GM19351 (cell line): Measurements from ENCODE around the gene LOX.
"Not testable (repeated sequence)": the region's sequence is repeated elsewhere in the genome, so short reads cannot be mapped to it uniquely, and the experiment has no call there.

ENCODE experiments used
- ATAC-seq: cut with Tn5 transposase; IDR thresholded peaks from one replicate; pipeline ENCODE4 v1.9.1; 2021; ENCODE audit warnings: mild to moderate bottlenecking, moderate library complexity; ENCODE audit not compliant: unreplicated experiment

Gene LOX

DNA sequence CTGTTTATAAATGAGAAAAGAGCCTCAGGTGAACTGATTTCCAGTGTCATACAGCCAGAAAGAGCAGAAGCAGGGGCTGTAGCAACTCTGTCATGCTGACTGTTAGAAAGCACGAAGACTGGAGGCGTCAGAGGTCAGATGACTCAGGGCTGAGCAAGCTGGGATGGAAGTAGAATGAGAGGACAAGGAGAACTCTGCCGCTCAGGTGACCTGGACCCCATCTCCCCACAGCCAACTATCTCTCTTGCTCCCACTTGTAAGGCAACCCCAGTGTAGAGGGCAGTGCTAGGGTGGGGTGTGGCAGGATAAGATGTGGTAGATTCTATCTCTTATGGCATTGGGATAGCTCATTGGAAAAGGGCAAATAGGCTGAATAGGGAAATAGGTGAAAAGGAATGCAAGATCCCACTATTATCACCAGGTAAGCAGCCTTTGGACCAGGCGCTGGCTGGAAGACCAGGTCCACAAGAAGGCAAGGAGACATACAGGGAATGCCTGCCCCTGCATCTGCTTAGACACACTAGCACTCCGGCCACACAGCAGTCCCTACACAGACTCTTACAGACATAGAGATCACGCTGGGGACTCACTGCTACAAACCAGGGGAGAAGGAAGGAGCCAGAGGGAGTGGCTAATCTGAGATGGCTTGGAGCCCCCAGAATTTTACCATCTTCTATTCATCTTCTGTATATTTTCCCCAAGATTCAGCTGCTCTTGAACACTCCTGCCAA is 21.2 kb upstream of the LOX start:
- no peak for ATAC-seq

DNA sequence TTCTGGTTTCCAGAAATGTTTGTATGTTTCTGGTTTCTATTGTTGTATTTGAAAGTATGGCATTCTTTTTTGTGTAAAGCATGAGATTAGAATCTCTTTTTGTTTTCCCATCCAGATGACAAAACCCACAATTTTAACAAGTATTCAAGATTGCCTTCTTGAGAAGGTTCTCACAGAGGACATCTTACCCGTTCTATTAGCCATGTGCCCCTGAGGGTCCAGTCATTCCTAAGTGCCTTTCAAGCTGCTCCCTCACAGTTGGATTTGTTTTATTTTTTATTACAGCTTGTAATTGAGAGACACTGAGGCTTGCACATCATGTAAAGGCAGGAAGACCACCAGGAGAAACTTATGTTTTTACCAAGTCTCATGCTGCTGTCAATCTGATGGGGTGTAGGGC is 19.3 kb upstream of the LOX start:
- ATAC-seq = no peak

DNA sequence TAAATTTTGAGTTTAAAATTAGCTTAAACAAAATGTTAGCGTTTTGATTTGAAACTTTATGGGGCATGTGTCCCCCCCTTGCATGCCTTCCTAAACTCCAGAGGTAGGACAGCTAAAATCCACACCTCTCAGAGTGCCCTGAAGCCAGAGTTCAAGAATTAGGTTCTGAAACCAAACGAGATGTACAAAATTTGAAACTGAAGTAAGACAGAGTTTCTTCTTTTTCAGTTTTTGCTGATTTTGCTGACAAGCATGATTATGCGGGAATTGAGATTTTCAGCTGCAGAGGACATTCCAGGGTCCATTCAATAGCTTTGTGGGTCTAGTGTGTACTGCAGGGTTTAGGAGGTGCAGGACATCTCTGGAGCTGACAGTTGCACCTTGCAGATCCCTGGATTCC is 17.1 kb upstream of the LOX start:
- no peak for ATAC-seq

DNA sequence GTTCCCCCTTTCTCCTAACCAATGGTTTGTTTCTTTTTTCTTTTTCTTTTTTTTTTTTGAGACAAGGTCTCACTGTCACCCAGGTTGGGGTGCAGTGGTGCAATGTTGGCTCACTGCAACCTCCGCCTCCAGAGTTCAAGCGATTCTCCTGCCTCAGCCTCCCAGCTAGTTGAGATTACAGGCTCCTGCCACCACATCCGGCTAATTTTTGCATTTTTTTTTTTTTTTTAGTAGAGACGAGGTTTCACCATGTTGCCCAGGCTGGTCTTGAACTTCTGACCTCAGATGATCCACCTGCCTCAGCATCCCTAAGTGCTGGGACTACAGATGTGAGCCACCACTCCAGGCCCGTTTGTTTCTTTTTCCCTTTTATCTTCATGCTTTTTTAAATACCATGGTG is 16.2 kb upstream of the LOX start:
- ATAC-seq = not testable (repeated sequence)

GRCh38 chr5:122093415-122094180 is 15.5 kb upstream of the LOX start:
- no peak for ATAC-seq

- no peak for ATAC-seq
Measured at GRCh38 chr5:122091936-122092600, 14.0 kb upstream of the LOX start.

DNA sequence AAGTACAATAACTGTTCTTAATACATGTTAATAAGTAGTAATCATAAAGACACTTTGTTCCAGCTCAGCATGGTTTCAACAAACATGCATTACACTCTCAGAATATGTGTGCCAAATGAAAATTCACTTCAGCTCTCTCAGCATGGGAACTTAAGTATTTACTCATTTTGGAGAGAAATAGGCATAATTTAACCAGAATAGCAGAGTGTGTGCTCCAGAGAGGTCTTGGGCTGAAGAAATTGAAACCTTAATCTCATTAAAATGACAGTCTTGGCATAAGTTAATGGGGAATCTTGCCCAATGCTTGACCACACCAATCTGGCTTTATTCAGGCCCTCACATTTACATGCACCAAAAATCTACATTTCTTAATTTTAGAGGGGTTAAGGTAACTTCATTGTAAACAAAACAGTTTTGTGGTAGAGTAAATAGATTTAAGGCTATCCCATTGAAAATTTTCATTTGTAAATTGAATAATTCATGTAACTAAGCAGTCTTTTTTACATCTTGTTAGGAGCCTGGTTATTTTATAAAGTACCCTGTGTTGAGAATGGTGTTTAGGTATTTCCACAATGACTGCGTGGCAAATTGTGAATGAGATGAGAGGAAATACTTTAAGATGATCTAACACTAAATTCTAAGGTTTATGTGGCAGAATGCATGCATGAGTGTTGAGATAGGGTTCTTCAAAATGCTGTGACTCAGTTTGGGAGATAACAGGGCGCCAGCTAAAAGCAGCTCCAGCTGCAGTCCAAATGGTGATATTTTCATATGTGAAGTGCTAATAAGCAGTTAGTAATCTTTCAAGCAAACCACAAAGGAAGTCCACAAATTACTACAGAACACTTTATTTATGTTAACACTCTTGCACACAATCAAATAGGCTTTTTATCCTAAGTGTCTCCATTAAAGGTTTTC is 11.3 kb upstream of the LOX start:
- ATAC-seq = no peak

DNA sequence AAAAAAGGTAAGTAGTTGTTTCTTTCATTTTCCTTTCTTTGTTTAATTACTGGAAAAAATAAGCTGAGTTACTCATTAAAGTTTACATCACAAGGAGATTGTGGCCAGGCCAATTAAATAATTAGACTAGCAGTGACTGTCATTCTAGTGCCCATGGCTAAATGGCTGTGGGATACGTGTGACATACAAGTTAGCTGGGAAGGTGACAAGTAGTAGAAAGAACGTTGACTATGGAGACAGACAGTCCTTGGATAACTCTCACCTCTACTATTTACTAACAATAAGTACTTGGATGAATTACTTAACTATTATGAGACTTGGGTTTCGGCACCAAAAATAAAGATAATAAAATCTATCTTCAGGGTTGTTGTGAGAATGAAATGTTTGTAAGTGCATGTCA is 7.0 kb upstream of the LOX start:
- no peak for ATAC-seq

DNA sequence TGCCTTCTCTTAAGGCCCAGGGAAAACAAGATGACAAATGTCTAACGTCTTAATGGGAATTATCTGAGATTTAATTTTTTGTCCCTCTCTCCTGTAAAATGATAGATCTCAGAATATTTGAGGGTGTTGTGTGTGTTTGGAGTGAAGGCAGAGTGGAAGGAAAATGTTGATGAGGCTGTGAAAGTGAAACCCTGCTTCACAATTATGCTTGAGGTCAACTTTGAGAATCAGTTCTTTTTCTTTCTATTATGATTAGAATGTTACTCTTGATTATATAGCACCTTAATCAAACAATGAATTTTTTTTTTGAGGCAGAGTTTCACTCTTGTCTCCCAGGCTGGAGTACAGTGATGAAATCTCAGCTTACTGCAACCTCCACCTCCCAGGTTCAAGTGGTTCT is 5.5 kb upstream of the LOX start:
- ATAC-seq = peak; percentile 64

DNA sequence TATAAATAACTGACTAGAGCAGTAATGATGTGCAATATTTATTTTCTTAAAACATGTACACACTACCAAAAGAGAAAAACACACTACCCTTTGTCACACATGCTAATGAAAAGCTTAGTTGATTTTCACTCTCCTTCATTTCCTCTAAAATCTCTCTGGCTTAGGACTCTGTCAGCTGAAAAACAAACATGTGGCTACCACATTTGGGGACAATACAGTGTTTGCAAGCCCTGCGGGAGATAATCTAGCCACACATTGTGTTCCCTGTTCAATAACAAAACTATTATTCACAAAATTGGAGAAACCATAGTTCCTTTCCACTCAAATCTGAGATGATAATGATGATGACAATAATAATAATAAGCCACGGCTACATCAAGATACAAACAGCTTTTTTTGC is 3.5 kb upstream of the LOX start:
- no peak for ATAC-seq

DNA sequence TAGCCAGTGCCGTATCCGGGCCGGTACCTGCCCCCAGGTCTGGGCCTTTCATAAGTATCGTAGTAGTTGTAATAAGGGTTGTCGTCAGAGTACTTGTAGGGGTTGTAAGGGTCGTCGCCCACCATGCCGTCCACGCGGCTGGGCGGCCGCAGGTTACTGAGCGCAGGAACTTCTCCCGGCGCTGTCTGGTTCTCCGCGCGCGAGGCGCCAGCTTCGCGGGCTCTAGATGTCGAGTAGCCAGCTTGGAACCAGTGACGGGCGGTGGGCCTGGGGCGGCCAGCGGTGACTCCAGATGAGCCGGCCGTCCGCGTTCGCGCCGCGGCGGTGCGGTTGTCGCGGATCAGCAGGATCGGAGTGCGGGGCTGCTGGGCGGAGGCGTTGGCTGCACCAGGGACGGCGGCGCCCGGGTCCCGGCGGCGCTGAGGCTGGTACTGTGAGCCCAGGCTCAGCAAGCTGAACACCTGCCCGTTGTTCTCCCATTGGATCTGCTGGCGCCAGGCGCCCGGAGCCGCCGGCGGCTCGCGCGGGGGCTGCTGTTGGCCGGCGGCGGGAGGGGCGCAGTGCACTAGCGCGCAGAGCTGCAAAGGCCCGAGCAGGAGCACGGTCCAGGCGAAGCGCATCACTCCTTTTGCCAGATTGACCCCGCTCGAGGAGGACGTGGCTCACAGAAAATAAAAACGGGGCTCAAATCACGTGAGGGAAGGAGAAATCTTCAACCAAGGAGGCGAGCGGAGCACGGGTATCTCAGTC is 518 bp downstream of the LOX start:
- ATAC-seq = peak; percentile 30

DNA sequence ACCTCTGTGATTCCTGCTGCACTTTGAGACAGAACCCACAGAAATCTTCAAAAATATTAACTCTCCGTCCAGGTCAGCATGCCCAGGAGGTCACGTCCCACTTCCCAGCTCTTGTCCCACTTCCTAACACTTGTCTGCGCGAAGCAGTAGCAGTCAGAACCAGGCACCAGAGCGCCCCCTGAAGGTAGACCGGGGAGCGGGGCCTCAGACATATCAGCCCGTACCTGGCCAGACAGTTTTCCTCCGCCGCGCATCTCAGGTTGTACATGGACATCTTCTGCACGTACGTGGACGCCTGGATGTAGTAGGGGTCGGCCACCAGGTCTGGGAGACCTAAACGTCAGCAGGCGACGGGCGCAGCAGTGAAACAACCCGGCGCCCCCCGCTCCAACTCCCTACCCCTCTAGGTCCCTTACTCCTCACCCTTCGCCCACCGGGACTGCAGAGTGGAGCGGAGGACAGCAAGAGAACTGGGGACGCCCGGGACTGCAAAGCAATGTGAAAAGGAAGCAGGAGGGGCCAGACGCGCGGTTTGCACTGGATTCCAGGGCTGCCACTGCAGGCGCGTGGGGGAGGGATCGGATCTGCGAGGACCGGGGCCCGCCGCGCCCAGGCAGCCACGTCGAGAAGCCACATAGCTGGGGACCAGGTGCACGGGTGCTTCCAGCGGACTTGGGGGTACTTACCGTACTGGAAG is 1.2 kb downstream of the LOX start:
- peak; percentile 77 for ATAC-seq

DNA sequence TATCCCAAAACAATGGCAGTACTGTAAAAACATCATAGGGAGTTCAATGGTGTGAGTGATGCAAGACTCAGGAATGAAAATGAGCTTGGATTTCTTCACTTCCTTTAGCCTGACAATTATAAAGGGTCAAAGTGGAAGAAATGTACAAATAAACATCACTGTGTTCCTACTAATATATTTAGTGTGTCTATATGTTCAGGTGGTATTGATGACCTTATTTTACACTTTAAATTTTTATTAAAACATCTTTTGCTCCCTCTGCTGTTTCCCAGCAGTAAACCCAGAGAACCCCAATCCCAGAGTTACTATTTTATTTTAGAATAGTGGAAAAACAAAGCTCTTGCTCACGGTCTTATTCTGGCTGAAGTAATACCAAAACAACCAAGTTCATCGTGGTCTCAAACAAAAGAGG is 2.0 kb downstream of the LOX start:
- no peak for ATAC-seq

GRCh38 chr5:122073864-122074263 is 4.2 kb downstream of the LOX start:
- ATAC-seq = no peak

DNA sequence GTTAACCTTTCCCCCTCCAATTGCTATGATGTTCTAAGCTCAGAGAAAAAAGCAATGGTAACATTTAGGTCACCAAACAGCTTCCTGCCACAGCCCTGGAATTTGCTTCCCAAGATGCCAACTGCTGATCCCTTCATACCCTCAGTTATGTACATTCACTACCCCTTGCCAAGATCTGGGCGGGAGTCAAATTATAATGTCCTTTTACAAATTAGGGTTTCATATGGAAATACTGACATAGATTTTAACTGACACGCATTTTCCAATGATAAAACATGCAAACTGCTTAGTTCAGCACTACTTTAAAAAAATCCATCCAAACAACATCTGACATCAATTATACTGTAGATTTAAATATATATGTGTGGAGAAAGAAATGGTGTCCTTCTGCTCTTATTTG is 5.0 kb downstream of the LOX start:
- no peak for ATAC-seq

DNA sequence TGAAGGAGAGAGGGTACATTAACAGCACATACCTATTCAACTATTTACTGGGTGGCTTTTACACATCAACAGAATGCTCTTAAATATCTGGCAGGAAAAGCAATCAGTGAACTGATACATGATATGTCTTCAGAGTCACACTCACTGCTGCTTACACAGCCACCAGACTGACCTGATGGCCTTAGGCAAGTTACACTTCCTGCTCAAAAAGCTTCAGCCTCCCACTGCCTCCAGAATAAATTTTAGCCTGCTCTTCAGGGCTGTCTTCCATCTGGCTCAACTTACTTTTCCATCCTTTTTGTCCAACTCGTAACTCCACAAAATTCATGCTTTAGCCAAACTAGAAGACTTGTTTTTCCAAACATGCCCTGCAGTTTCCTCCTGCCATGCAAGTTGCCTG is 10.7 kb downstream of the LOX start:
- no peak for ATAC-seq

GRCh38 chr5:122064992-122065391 is 13.1 kb downstream of the LOX start:
- ATAC-seq = no peak

GRCh38 chr5:122063836-122064235 is 14.2 kb downstream of the LOX start:
- ATAC-seq = no peak

DNA sequence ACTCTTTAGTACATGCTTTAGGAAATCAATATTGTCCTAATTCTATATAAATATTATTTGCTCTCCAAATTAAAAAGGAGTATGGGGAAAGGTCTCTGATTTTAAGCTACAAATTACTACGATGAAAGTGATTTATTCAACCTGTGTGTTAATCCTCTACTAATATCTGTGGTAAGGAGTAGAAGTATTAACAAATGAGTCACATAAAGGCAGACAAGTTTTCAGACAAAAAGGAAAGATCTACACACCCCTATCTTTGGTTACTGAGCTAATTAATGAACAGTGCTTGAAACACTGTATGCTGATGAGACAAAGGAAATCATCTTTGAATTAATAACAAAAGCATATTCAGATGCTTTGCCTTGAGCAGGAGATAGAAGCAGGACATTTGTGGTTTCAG is 15.9 kb downstream of the LOX start:
- no peak for ATAC-seq

- no peak for ATAC-seq
Measured at GRCh38 chr5:122056913-122057312, 21.1 kb downstream of the LOX start.
